Mononuclear cell (primary cell): ENCODE data around the gene HDAC4. TPM values are rescaled to one million over a fixed set of nuclear protein-coding genes. Genes with fewer than 3 reads are reported as not detected.
A peak's percentile ranks its signal among the peaks of the same experiment; 100 is the strongest.

Source experiments
- H3K27me3 ChIP-seq: 2 replicates; pipeline ENCODE4 v1.6.0; 2011; ENCODE audit warnings: low read length, control low read depth; ENCODE audit not compliant: insufficient read depth
- H3K4me1 ChIP-seq: 2 replicates; pipeline ENCODE4 v1.5.1; 2011; ENCODE audit warnings: mild to moderate bottlenecking, low read length, control low read depth; ENCODE audit not compliant: insufficient read depth
- H3K4me3 ChIP-seq: 2 replicates; pipeline ENCODE4 v1.5.1; 2011; ENCODE audit warnings: mild to moderate bottlenecking, low read length, moderate library complexity
- H3K9me3 ChIP-seq: 2 replicates; pipeline ENCODE4 v1.5.1; 2011; ENCODE audit warnings: low read depth, mild to moderate bottlenecking, control low read depth, low read length
- total RNA-seq: library from RNA; depleted of rRNA; stranded (reverse); fragments of >200 nt; gene quantifications from one replicate; pipeline ENCODE4 v1.2.3, GENCODE V29; 2012

The HDAC4 gene
- total RNA-seq, 1 donor = 27.7 TPM

- H3K4me3 ChIP-seq = no peak overlapping the region
Observed at GRCh38 chr2:239411117-239411516, 10.3 kb upstream of the HDAC4 start.

GRCh38 chr2:239409976-239410375 lies 9.2 kb upstream of the HDAC4 start:
- no peaks in the 10 kb centered on the region for H3K9me3 ChIP-seq
- no peaks in the 10 kb centered on the region for H3K27me3 ChIP-seq

More at GRCh38 chr2:239411117-239411516, 10.3 kb upstream of the HDAC4 start:
- Histone ChIP-seq H3K9me3 (no peaks in the 10 kb centered on the region), H3K4me1 (no peaks in the 10 kb centered on the region), H3K27me3 (no peaks in the 10 kb centered on the region)

GRCh38 chr2:239407112-239407511 lies 6.3 kb upstream of the HDAC4 start:
- Histone ChIP-seq H3K4me1 (peaks cover 8% of the 10 kb centered on the region), H3K27me3 (no peaks in the 10 kb centered on the region), H3K9me3 (no peaks in the 10 kb centered on the region), H3K4me3 (no peak overlapping the region)

More at GRCh38 chr2:239409976-239410375, 9.2 kb upstream of the HDAC4 start:
- Histone ChIP-seq H3K4me3 (no peak overlapping the region), H3K4me1 (no peaks in the 10 kb centered on the region)

- H3K27me3 ChIP-seq = no peaks in the 10 kb centered on the region
- H3K4me3 ChIP-seq = no peak overlapping the region
- no peaks in the 10 kb centered on the region for H3K9me3 ChIP-seq
- peaks cover 11% of the 10 kb centered on the region for H3K4me1 ChIP-seq
Observed at GRCh38 chr2:239406316-239406995, 5.6 kb upstream of the HDAC4 start.

GRCh38 chr2:239405071-239405470 lies 4.3 kb upstream of the HDAC4 start:
- Histone ChIP-seq H3K4me1 (peaks cover 11% of the 10 kb centered on the region), H3K9me3 (no peaks in the 10 kb centered on the region), H3K27me3 (no peaks in the 10 kb centered on the region), H3K4me3 (no peak overlapping the region)

GRCh38 chr2:239402666-239403065 lies 1.8 kb upstream of the HDAC4 start:
- H3K27me3 ChIP-seq = no peaks in the 10 kb centered on the region
- H3K4me3 ChIP-seq = no peak overlapping the region
- peaks cover 26% of the 10 kb centered on the region for H3K4me1 ChIP-seq
- H3K9me3 ChIP-seq = no peaks in the 10 kb centered on the region

GRCh38 chr2:239401881-239402233 lies 1.0 kb upstream of the HDAC4 start:
- Histone ChIP-seq H3K4me3 (peak overlapping the region; percentile 79), H3K27me3 (no peaks in the 10 kb centered on the region), H3K4me1 (peaks cover 26% of the 10 kb centered on the region), H3K9me3 (no peaks in the 10 kb centered on the region)

- peak overlapping the region; percentile 79 for H3K4me3 ChIP-seq
- no peaks in the 10 kb centered on the region for H3K9me3 ChIP-seq
- no peaks in the 10 kb centered on the region for H3K27me3 ChIP-seq
- H3K4me1 ChIP-seq = peaks cover 26% of the 10 kb centered on the region
Observed at GRCh38 chr2:239401067-239401880, 454 bp upstream of the HDAC4 start.

- Histone ChIP-seq H3K4me3 (peak overlapping the region; percentile 44), H3K9me3 (no peaks in the 10 kb centered on the region), H3K27me3 (no peaks in the 10 kb centered on the region), H3K4me1 (peaks cover 26% of the 10 kb centered on the region)
Observed at GRCh38 chr2:239399921-239400595, 762 bp downstream of the HDAC4 start.

GRCh38 chr2:239399433-239399920 lies 1.3 kb downstream of the HDAC4 start:
- no peaks in the 10 kb centered on the region for H3K27me3 ChIP-seq
- H3K9me3 ChIP-seq = no peaks in the 10 kb centered on the region
- peaks cover 26% of the 10 kb centered on the region for H3K4me1 ChIP-seq
- peak overlapping the region; percentile 44 for H3K4me3 ChIP-seq

- no peak overlapping the region for H3K4me3 ChIP-seq
- H3K4me1 ChIP-seq = peaks cover 26% of the 10 kb centered on the region
- no peaks in the 10 kb centered on the region for H3K27me3 ChIP-seq
- no peaks in the 10 kb centered on the region for H3K9me3 ChIP-seq
Observed at GRCh38 chr2:239398521-239398921, 2.3 kb downstream of the HDAC4 start.

- H3K4me1 ChIP-seq = peaks cover 26% of the 10 kb centered on the region
- H3K9me3 ChIP-seq = no peaks in the 10 kb centered on the region
- H3K27me3 ChIP-seq = no peaks in the 10 kb centered on the region
- no peak overlapping the region for H3K4me3 ChIP-seq
Observed at GRCh38 chr2:239397931-239398471, 2.8 kb downstream of the HDAC4 start.

GRCh38 chr2:239396881-239397681 lies 3.7 kb downstream of the HDAC4 start:
- no peaks in the 10 kb centered on the region for H3K9me3 ChIP-seq
- peaks cover 18% of the 10 kb centered on the region for H3K4me1 ChIP-seq
- H3K4me3 ChIP-seq = no peak overlapping the region
- no peaks in the 10 kb centered on the region for H3K27me3 ChIP-seq

GRCh38 chr2:239395524-239395923 lies 5.3 kb downstream of the HDAC4 start:
- Histone ChIP-seq H3K4me1 (peaks cover 16% of the 10 kb centered on the region), H3K27me3 (no peaks in the 10 kb centered on the region), H3K9me3 (no peaks in the 10 kb centered on the region), H3K4me3 (no peak overlapping the region)
